GM23338 (cell line): ENCODE results near the gene RNF213. TPM values are rescaled to one million over a fixed set of nuclear protein-coding genes. Genes with fewer than 3 reads are reported as not detected.

ENCODE experiments used
- ATAC-seq: fragments of 200-7000 bp; cut with Tn5 transposase; 3 replicates; pipeline ENCODE4 v1.9.1; 2020
- DNase-seq: peaks from one replicate; pipeline ENCODE4 v3.0.0-alpha.2; 2015; ENCODE audit warnings: low spot score
- H2AFZ ChIP-seq: fragments of 200-600 bp; sonication (generic); 2 replicates; pipeline ENCODE4 v1.8.0; 2016; ENCODE audit warnings: antibody characterized with exemption, mild to moderate bottlenecking, moderate library complexity
- H3F3A ChIP-seq: fragments of 200-600 bp; sonication (generic); replicated peaks from 2 replicates; pipeline ENCODE4 v1.8.0; 2017; ENCODE audit warnings: antibody characterized with exemption, mixed run types, low read depth
- H3K27ac ChIP-seq: fragments of 200-600 bp; sonication (generic); 2 replicates; pipeline ENCODE4 v1.6.1; 2016; ENCODE audit warnings: low read depth
- H3K27me3 ChIP-seq: fragments of 200-600 bp; sonication (generic); 2 replicates; pipeline ENCODE4 v1.8.0; 2016; ENCODE audit warnings: mild to moderate bottlenecking, mixed run types, moderate library complexity; ENCODE audit not compliant: insufficient read depth
- H3K36me3 ChIP-seq: fragments of 200-600 bp; sonication (generic); 2 replicates; pipeline ENCODE4 v1.8.0; 2016; ENCODE audit warnings: mild to moderate bottlenecking; ENCODE audit not compliant: insufficient read depth
- H3K4me1 ChIP-seq: fragments of 200-600 bp; sonication (generic); 2 replicates; pipeline ENCODE4 v1.8.0; 2016; ENCODE audit warnings: mild to moderate bottlenecking, moderate library complexity; ENCODE audit not compliant: insufficient read depth
- H3K4me2 ChIP-seq: fragments of 200-600 bp; sonication (generic); 2 replicates; pipeline ENCODE4 v1.7.1; 2017; ENCODE audit warnings: mixed run types
- H3K4me3 ChIP-seq: fragments of 200-600 bp; sonication (generic); 2 replicates; pipeline ENCODE4 v1.6.1; 2016; ENCODE audit warnings: mixed run types
- H3K79me2 ChIP-seq: fragments of 200-600 bp; sonication (generic); replicated peaks from 2 replicates; pipeline ENCODE4 v1.8.0; 2017; ENCODE audit warnings: mild to moderate bottlenecking; ENCODE audit not compliant: insufficient read depth
- H3K9me2 ChIP-seq: fragments of 200-600 bp; sonication (generic); 2 replicates; pipeline ENCODE4 v1.8.0; 2017; ENCODE audit not compliant: insufficient read depth
- H4K20me1 ChIP-seq: fragments of 200-600 bp; sonication (generic); replicated peaks from 2 replicates; pipeline ENCODE4 v1.8.0; 2017; ENCODE audit warnings: mild to moderate bottlenecking; ENCODE audit not compliant: insufficient read depth
- H3K27ac Mint-ChIP-seq: 2 replicates; pipeline ENCODE4 v1.8.0; 2020; ENCODE audit warnings: inconsistent platforms, mild to moderate bottlenecking, moderate library complexity, mixed read lengths
- H3K27me3 Mint-ChIP-seq: 3 replicates; pipeline ENCODE4 v1.8.0; 2022; ENCODE audit warnings: low read depth, mild to moderate bottlenecking, moderate library complexity, mixed read lengths, inconsistent platforms; ENCODE audit not compliant: insufficient read depth, poor library complexity
- H3K36me3 Mint-ChIP-seq: 3 replicates; pipeline ENCODE4 v1.8.0; 2021; ENCODE audit warnings: low read depth, mild to moderate bottlenecking, inconsistent platforms, moderate library complexity, mixed read lengths
- H3K4me1 Mint-ChIP-seq: 3 replicates; pipeline ENCODE4 v1.8.0; 2020; ENCODE audit warnings: mild to moderate bottlenecking, inconsistent platforms, mixed read lengths
- H3K4me3 Mint-ChIP-seq: 3 replicates; pipeline ENCODE4 v1.8.0; 2021; ENCODE audit warnings: moderate library complexity, mild to moderate bottlenecking, inconsistent platforms, mixed read lengths
- H3K9me3 Mint-ChIP-seq: 3 replicates; pipeline ENCODE4 v1.8.0; 2020; ENCODE audit warnings: moderate library complexity, mild to moderate bottlenecking, inconsistent platforms, mixed read lengths
- CREB1 ChIP-seq: fragments of 250-450 bp; sonication (Bioruptor Pico); IDR thresholded peaks from 2 replicates; pipeline ENCODE4 v1.5.0; 2020; ENCODE audit warnings: low read depth, mild to moderate bottlenecking, moderate library complexity
- CTCF ChIP-seq, 2 experiments: fragments of 200-600 bp in 1 of 2; sonication (generic) in 1 of 2; conservative IDR thresholded peaks; 2 replicates each; pipeline versions ENCODE4 v1.5.1 to v1.6.1; 2016 to 2017; ENCODE audit warnings: antibody characterized with exemption in 2 of 2, low read depth in 2 of 2, mild to moderate bottlenecking in 2 of 2, moderate library complexity in 1 of 2
- ETS1 ChIP-seq: IDR thresholded peaks from 2 replicates; pipeline ENCODE4 v1.6.1; 2016; ENCODE audit warnings: antibody characterized with exemption
- EZH2 ChIP-seq: fragments of 200-600 bp; sonication (generic); IDR thresholded peaks from one replicate; pipeline ENCODE4 v1.8.0; 2017; ENCODE audit warnings: antibody characterized with exemption, mild to moderate bottlenecking, low read depth; ENCODE audit not compliant: unreplicated experiment
- EZH2phosphoT487 ChIP-seq: fragments of 200-600 bp; sonication (generic); IDR thresholded peaks from one replicate; pipeline ENCODE4 v1.8.1; 2018; ENCODE audit warnings: antibody characterized with exemption; ENCODE audit not compliant: unreplicated experiment
- JUNB ChIP-seq: IDR thresholded peaks from one replicate; pipeline ENCODE4 v1.6.1; 2016; ENCODE audit warnings: antibody characterized with exemption; ENCODE audit not compliant: unreplicated experiment
- NANOG ChIP-seq: IDR thresholded peaks from 2 replicates; pipeline ENCODE4 v1.6.1; 2016; ENCODE audit warnings: antibody characterized with exemption, borderline replicate concordance
- POLR2AphosphoS5 ChIP-seq: IDR thresholded peaks from 2 replicates; pipeline ENCODE4 v1.6.1; 2016; ENCODE audit warnings: antibody characterized with exemption, low read depth
- STAT1 ChIP-seq: IDR thresholded peaks from one replicate; pipeline ENCODE4 v1.6.1; 2016; ENCODE audit warnings: antibody characterized with exemption; ENCODE audit not compliant: unreplicated experiment
- ZNF114 ChIP-seq: fragments of 250-450 bp; sonication (Bioruptor Pico); IDR thresholded peaks from 2 replicates; pipeline ENCODE4 v1.5.0; 2020; ENCODE audit warnings: mild to moderate bottlenecking, moderate library complexity
- ZNF331 ChIP-seq: fragments of 250-450 bp; sonication (Bioruptor Pico); IDR thresholded peaks from 2 replicates; pipeline ENCODE4 v1.5.0; 2020; ENCODE audit warnings: low read depth, mild to moderate bottlenecking, moderate library complexity
- ZNF462 ChIP-seq: fragments of 250-450 bp; sonication (Bioruptor Pico); IDR thresholded peaks from 2 replicates; pipeline ENCODE4 v1.5.0; 2020; ENCODE audit warnings: mild to moderate bottlenecking, moderate library complexity
- polyA plus RNA-seq: library from polyadenylated mRNA; unstranded; fragments of >200 nt; fragmentation: Nextera tagmentation; extraction: Ambion mirVana; gene quantifications from 2 replicates; pipeline ENCODE4 v1.2.1, GENCODE V29; 2016
- total RNA-seq: library from RNA; depleted of rRNA; stranded (reverse); fragments of >200 nt; shearing (Covaris generic); gene quantifications from 2 replicates; pipeline ENCODE4 v1.2.3, GENCODE V29; 2014

The RNF213 gene
- total and polyA plus RNA-seq, 2 experiments from 2014 or later = 21.2 to 67.2 TPM

- TF ChIP-seq CTCF (conservative IDR thresholded peaks at IDR 0.05; ENCODE audit: low read depth in 2 of 2) = no peak
- no peak for TF ChIP-seq ZNF114 (CRISPR knock-in tag)
Measured at GRCh38 chr17:80424261-80424660, 163.6 kb downstream of the RNF213 start (continued).

- H3K4me2 ChIP-seq = no peak overlapping the region
- no peaks in the 10 kb centered on the region for H3F3A ChIP-seq
- H3K27me3 ChIP-seq = no peaks in the 10 kb centered on the region
- no peak overlapping the region for H3K4me3 ChIP-seq
- no peak overlapping the region for H3K27ac Mint-ChIP-seq
- no peaks in the 10 kb centered on the region for H3K9me2 ChIP-seq
- H3K36me3 Mint-ChIP-seq = no peaks in the 10 kb centered on the region; the same call in 2 of the 3 replicates
- H3K4me1 ChIP-seq = no peaks in the 10 kb centered on the region
- no peaks in the 10 kb centered on the region for H3K79me2 ChIP-seq
- no peaks in the 10 kb centered on the region for H3K36me3 ChIP-seq
- ATAC-seq (0 out of 3 replicates have a peak, but pooled peaks have one; percentile 3), DNase-seq (no peak)
- H4K20me1 ChIP-seq = no peaks in the 10 kb centered on the region
- no peak overlapping the region for H3K27ac ChIP-seq
- H3K27me3 Mint-ChIP-seq = peaks cover 9% of the 10 kb centered on the region
- H3K4me1 Mint-ChIP-seq = peaks cover 4% of the 10 kb centered on the region; the same call in 2 of the 3 replicates
- H2AFZ ChIP-seq = no peak overlapping the region
- H3K4me3 Mint-ChIP-seq = no peak overlapping the region
- H3K9me3 Mint-ChIP-seq = no peaks in the 10 kb centered on the region
- TF ChIP-seq POLR2AphosphoS5 (no peak), JUNB (no peak), ZNF462 (no peak), NANOG (no peak), EZH2 (no peak), ZNF114 (CRISPR knock-in tag) (no peak), EZH2phosphoT487 (no peak), ZNF331 (CRISPR knock-in tag) (no peak), ETS1 (no peak), CREB1 (no peak), STAT1 (no peak), CTCF (conservative IDR thresholded peaks at IDR 0.05; ENCODE audit: low read depth in 2 of 2) (no peak)
Measured at GRCh38 chr17:80424878-80425765, 164.5 kb downstream of the RNF213 start.
